Central memory CD8-positive, alpha-beta T cell (primary cell): ENCODE data around the gene MOK.

Source experiments
- ATAC-seq: fragments of 150-1000 bp; cut with Tn5 transposase; replicated peaks from 2 replicates; pipeline ENCODE4 v1.10.0; 2022; ENCODE audit warnings: mild to moderate bottlenecking, moderate FRiP score, moderate number of reproducible peaks; ENCODE audit not compliant: poor library complexity, severe bottlenecking; ENCODE audit errors: extremely low read depth
- DNase-seq, 2 donors: peaks; one replicate each; pipeline ENCODE4 v3.0.0; 2021; ENCODE audit warnings: low spot score in 2 of 2
- H3K27ac Mint-ChIP-seq: one replicate; pipeline ENCODE4 v1.8.0; 2022; ENCODE audit warnings: low read depth, mild to moderate bottlenecking, moderate library complexity, mixed read lengths
- H3K27me3 Mint-ChIP-seq: one replicate; pipeline ENCODE4 v1.8.0; 2022; ENCODE audit warnings: mixed read lengths
- H3K36me3 Mint-ChIP-seq: one replicate; pipeline ENCODE4 v1.8.0; 2022; ENCODE audit warnings: mild to moderate bottlenecking, moderate library complexity, mixed read lengths; ENCODE audit not compliant: insufficient read depth
- H3K4me1 Mint-ChIP-seq: one replicate; pipeline ENCODE4 v1.8.0; 2022; ENCODE audit warnings: mixed read lengths
- H3K4me3 Mint-ChIP-seq: one replicate; pipeline ENCODE4 v1.8.0; 2022; ENCODE audit warnings: mild to moderate bottlenecking, moderate library complexity, mixed read lengths
- H3K9me3 Mint-ChIP-seq: one replicate; pipeline ENCODE4 v1.8.0; 2022; ENCODE audit warnings: mixed read lengths

The MOK gene

DNA sequence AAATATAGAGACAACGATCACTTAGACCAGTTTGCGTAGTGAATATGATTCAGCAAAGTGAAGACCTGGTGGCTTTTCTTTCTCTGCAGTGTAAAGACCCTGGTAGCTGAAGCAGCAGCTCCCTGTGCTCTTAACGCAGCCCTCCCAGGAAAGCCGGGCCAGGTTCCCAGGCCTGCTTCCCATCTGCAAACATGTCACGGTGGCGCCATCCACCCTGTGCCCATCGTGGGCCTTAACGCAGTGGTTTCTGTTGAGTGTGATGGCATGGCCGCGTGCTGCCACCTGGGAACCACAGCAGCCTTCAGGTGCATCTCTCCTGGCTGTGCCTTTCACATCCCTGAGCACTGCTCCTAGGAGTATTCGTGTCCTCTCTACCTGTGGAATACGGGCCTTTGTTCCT, 93.7 kb downstream of the MOK start:
- no peak overlapping the region for H3K27ac Mint-ChIP-seq
- peaks cover 14% of the 10 kb centered on the region for H3K4me1 Mint-ChIP-seq
- DNase-seq: no peak
- H3K4me3 Mint-ChIP-seq: no peak overlapping the region
- no peaks in the 10 kb centered on the region for H3K27me3 Mint-ChIP-seq
- peaks cover 33% of the 10 kb centered on the region for H3K36me3 Mint-ChIP-seq
- ATAC-seq: no peak
- H3K9me3 Mint-ChIP-seq: no peaks in the 10 kb centered on the region

DNA sequence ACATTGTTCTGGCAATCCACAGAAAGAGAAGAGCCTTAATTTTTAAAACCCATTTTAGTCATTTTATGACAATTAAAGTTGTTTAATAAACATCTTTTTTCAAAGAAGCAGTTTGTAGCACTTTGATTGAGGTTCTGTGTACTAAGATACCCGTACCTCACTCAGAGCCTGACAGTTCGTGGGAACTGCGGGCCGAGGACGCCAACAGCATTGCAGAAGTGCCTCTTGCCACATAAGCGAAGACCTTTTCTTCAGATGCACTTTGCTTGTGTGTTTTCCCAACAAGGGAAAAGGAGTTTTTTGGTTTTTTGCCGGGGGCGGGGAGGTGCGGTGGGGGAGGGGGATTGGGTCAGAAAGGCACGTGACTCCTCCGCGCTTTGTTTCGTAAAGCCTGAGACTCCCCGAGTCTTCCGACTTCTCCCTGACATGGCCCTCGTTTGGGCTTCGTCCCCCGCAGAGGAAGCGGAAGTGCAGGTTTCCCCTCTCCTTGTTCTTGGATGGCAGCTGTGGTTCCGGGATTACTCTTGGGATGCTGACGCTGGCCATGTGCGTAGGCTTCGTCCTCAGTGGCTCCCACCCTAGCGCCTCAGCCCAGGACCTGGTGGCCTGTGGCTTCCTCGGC, 94.4 kb downstream of the MOK start:
- Mint-ChIP-seq H3K4me1 (peaks cover 14% of the 10 kb centered on the region), H3K4me3 (no peak overlapping the region), H3K27me3 (no peaks in the 10 kb centered on the region), H3K36me3 (peaks cover 35% of the 10 kb centered on the region), H3K9me3 (no peaks in the 10 kb centered on the region), H3K27ac (no peak overlapping the region)
- DNase-seq (no peak), ATAC-seq (no peak)

DNA sequence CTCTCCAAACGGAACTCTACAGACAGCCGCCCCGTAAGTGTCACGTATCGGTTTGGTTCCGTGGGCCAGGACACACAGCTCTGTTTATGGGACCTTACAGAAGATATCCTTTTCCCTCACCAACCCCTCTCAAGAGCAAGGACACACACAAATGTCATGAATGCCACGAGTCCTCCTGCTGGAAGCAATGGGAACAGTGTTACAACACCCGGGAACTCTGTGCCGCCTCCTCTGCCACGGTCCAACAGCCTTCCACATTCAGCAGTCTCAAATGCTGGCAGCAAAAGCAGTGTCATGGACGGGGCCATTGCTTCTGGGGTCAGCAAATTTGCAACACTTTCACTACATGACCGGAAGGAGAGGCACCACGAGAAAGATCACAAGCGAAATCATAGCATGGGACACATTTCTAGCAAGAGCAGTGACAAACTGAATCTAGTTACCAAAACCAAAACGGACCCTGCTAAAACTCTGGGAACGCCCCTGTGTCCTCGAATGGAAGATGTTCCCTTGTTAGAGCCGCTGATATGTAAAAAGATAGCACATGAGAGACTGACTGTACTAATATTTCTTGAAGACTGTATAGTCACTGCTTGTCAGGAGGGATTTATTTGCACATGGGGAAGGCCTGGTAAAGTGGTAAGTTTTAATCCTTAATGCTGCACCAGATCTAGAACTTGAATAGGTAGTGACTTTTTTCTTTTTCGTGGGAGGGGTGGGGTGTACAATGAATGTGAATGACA, 95.6 kb downstream of the MOK start:
- peaks cover 39% of the 10 kb centered on the region for H3K36me3 Mint-ChIP-seq

DNA sequence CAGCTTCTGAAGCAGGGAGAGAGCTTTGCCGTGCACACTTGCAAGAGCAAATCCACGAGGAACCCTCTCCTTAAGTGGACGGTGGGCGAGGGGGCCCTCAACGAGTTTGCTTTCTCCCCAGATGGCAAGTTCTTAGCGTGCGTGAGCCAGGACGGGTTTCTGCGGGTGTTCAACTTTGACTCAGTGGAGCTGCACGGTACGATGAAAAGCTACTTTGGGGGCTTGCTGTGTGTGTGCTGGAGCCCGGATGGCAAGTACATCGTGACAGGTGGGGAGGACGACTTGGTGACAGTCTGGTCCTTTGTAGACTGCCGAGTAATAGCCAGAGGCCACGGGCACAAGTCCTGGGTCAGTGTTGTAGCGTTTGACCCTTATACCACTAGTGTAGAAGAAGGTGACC, 96.2 kb downstream of the MOK start:
- Mint-ChIP-seq H3K4me3 (no peak overlapping the region), H3K4me1 (peaks cover 20% of the 10 kb centered on the region), H3K36me3 (peaks cover 42% of the 10 kb centered on the region), H3K27ac (no peak overlapping the region), H3K27me3 (no peaks in the 10 kb centered on the region), H3K9me3 (no peaks in the 10 kb centered on the region)
- no peak for ATAC-seq
- DNase-seq: no peak

More for the DNA sequence above, 95.6 kb downstream of the MOK start:
- H3K27me3 Mint-ChIP-seq: no peaks in the 10 kb centered on the region
- no peaks in the 10 kb centered on the region for H3K9me3 Mint-ChIP-seq
- no peak for DNase-seq
- no peak for ATAC-seq
- H3K4me3 Mint-ChIP-seq: no peak overlapping the region
- H3K27ac Mint-ChIP-seq: no peak overlapping the region
- H3K4me1 Mint-ChIP-seq: peaks cover 15% of the 10 kb centered on the region

DNA sequence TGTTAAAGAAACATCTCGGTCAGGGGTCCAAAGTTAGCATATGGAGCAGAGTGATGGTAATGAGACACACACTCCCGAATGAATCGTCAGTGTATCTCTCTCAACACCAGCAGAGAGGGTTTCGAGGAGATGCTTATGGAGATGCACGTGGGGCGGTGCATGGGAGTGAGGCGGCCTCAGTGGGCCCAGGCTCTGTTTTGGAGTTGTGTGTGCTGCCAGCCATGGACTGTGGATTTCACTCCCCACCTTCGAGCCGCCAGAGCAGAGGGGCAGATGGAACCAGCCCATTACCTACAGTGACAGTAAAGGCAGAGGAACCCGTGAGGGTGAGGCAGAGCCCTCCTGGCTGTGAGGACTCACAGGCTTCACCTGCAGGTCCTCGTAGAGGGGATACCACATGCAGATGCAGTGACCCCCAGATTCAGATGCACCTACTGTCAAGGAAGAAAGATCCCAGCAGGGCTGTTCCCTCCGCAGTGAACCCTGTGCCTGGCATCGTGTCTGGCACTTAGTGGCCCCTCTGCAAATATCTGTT, 97.1 kb downstream of the MOK start:
- Mint-ChIP-seq H3K9me3 (no peaks in the 10 kb centered on the region), H3K27ac (no peak overlapping the region), H3K27me3 (no peaks in the 10 kb centered on the region), H3K4me3 (no peak overlapping the region), H3K4me1 (peaks cover 20% of the 10 kb centered on the region), H3K36me3 (peaks cover 40% of the 10 kb centered on the region)
- no peak for DNase-seq
- no peak for ATAC-seq

DNA sequence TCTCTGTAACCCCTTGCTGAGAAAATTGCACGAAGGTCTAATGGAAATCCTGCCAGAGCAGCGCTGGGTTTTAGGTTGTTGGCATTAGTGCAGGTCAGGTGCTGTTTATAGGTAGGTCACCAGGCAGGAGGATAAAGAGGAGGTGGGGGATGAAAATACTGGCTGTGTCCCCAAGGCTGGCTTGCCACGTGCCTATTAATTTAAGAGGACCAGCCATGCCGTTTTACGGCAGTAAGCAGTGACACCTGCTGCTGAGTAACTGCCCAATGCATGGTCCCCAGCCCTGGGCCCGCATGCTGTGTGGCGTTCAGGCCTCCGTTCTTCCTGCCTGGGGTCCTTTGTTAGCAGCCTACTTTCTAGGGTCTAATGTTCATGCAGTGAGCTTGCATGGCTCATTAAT, 98.0 kb downstream of the MOK start:
- Mint-ChIP-seq H3K36me3 (peaks cover 45% of the 10 kb centered on the region), H3K4me1 (peaks cover 24% of the 10 kb centered on the region), H3K9me3 (no peaks in the 10 kb centered on the region), H3K27ac (no peak overlapping the region), H3K4me3 (no peak overlapping the region), H3K27me3 (no peaks in the 10 kb centered on the region)
- DNase-seq: no peak
- no peak for ATAC-seq

DNA sequence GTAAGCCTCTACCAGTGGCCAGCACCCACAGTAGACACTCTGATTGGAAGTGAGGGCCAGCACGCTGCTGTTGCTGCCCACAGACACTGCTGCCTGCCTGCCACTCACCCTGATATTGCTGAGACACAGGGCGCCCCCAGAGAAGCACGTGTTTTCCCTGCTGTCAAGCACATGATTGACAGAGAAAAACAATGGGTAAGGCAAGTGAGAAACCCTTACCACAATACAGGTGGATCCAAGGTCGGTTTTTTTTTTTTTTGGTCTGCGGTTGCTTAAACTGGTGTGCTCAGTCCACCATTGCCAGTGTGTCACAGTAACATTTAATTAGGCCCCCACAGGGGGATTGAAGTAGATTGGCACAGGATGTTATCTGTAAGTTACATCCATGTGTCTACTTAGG, 99.4 kb downstream of the MOK start:
- H3K4me3 Mint-ChIP-seq: no peak overlapping the region
- peak overlapping the region; percentile 25 for H3K27ac Mint-ChIP-seq
- peaks cover 49% of the 10 kb centered on the region for H3K36me3 Mint-ChIP-seq
- H3K4me1 Mint-ChIP-seq: peaks cover 37% of the 10 kb centered on the region
- DNase-seq (no peak), ATAC-seq (no peak)
- no peaks in the 10 kb centered on the region for H3K9me3 Mint-ChIP-seq
- no peaks in the 10 kb centered on the region for H3K27me3 Mint-ChIP-seq

DNA sequence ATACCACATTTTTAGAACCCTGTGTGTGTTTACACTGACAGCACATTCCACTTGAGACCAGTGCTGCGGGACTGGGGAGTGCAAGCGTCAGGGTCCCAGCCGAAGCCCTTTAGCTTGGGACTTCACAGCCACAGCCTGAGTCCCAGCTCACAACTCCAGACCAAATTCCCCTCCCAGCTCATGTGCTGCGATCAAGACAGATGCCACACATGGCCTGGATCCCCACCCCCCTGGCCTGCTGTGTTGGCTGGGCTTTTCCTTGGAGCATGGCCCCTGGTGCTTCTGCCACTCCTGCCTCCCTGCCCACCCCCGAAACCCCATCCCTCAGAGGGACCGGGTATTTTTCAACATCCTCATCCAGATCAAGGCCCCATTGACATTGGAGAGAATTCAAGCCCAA, 101.6 kb downstream of the MOK start:
- DNase-seq (no peak), ATAC-seq (no peak)
- peaks cover 42% of the 10 kb centered on the region for H3K36me3 Mint-ChIP-seq
- no peaks in the 10 kb centered on the region for H3K27me3 Mint-ChIP-seq
- H3K4me3 Mint-ChIP-seq: no peak overlapping the region
- H3K9me3 Mint-ChIP-seq: no peaks in the 10 kb centered on the region
- no peak overlapping the region for H3K27ac Mint-ChIP-seq
- peaks cover 49% of the 10 kb centered on the region for H3K4me1 Mint-ChIP-seq

DNA sequence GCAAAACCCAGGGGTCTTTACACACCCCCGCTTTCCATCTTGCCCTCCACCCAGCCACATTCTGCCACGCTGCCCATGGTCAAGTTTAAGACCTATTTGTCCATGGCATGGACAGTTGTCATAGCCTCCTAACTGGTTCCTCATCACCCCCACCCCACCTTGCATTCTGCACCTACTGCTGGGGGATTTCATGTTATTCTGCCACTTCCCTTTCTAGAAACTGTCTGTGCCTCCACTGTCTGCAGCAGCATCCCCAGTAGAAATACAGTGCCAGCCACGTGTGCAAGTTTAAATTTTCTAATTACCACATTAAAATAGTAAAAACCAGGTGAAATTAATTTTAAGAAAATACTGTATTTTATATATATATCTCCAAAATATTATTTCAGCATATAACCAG, 102.0 kb downstream of the MOK start:
- Mint-ChIP-seq H3K36me3 (peaks cover 42% of the 10 kb centered on the region), H3K27ac (no peak overlapping the region), H3K27me3 (no peaks in the 10 kb centered on the region), H3K9me3 (no peaks in the 10 kb centered on the region), H3K4me1 (peaks cover 51% of the 10 kb centered on the region), H3K4me3 (no peak overlapping the region)
- DNase-seq (no peak), ATAC-seq (no peak)

DNA sequence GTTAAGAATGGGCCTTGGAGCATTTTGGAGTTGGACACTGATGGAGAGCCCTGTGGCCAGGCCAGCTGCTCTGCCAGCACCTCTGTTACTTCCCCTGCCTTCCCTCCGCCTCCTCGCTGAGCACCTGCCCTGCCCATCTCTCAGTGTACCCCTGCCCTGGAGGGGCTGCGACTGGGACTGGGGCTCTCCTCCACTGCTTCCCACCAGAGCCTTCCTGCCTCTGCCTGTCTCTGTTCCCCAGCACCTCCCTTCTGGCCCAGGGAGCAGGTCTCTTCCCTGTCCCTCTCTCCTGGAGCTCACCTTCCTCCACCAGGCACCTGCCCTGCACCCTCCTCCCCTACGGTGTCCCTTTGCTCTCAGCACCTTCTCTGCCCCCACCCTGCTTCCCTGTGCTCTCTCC, 103.2 kb downstream of the MOK start:
- no peak for ATAC-seq
- no peak for DNase-seq
- H3K27ac Mint-ChIP-seq: peak overlapping the region; percentile 73
- H3K27me3 Mint-ChIP-seq: no peaks in the 10 kb centered on the region
- peaks cover 44% of the 10 kb centered on the region for H3K36me3 Mint-ChIP-seq
- H3K4me1 Mint-ChIP-seq: peaks cover 58% of the 10 kb centered on the region
- no peaks in the 10 kb centered on the region for H3K9me3 Mint-ChIP-seq
- peak overlapping the region; percentile 51 for H3K4me3 Mint-ChIP-seq

DNA sequence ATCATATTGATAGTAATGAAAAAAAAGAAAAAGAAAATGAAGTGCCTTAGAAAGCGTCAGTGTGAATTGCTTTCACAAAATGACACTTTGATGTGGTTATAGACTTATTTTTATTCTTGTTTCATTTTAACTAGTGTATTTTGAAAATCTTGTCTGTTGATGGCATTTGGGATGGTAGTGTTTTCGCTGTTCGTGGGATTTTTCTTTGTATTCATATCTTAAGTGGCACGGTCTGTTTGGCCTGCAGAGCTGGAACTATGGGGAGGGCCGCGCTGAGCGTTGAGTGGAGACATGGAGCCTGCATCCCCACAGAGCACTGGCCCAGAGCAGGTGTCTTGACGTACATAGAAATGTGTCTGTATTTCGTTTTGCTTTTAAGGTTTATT, 103.6 kb downstream of the MOK start:
- peak overlapping the region; percentile 73 for H3K27ac Mint-ChIP-seq
- H3K9me3 Mint-ChIP-seq: no peaks in the 10 kb centered on the region
- ATAC-seq (peak; percentile 59), DNase-seq (no peak)
- H3K36me3 Mint-ChIP-seq: peaks cover 46% of the 10 kb centered on the region
- peaks cover 62% of the 10 kb centered on the region for H3K4me1 Mint-ChIP-seq
- no peaks in the 10 kb centered on the region for H3K27me3 Mint-ChIP-seq
- H3K4me3 Mint-ChIP-seq: peak overlapping the region; percentile 51

DNA sequence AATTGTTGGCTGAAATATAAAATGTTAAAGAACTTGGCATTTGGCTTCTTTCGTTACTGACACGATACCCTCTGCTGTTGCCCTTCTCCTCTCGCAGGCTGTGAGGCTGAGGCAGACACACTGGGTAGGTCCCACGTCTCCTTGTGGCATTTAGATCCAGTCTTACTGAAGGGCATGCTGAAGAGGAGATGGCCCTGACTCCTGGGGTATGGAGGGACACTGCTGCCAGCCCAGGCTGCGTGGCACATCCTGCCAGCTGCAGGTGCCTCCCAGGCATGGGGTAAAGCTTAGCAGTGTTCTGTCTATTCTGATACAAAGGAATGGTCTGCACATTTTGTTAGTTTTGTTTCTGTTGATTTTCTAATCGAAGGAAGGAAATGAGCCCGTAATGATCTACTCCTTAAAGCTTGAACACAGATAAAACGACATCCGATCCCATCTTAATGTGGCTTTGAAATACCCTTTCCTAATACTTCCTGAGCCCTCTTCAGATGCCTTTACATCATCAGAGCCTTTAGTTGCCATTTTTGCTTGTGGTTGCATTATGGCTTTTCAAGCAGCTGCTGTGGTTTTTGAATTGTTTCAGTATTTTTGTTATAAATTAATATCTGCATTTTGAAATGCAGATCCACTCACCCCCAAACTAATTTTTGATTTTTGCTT, 104.1 kb downstream of the MOK start:
- Mint-ChIP-seq H3K27ac (peak overlapping the region; percentile 73), H3K4me3 (peak overlapping the region; percentile 51), H3K36me3 (peaks cover 47% of the 10 kb centered on the region), H3K27me3 (no peaks in the 10 kb centered on the region), H3K9me3 (no peaks in the 10 kb centered on the region), H3K4me1 (peaks cover 66% of the 10 kb centered on the region)
- no peak for DNase-seq
- ATAC-seq: peak; percentile 68
